IMR-90 (cell line): Measurements from ENCODE around the gene ELMOD3. TPM values are rescaled to one million over a fixed set of nuclear protein-coding genes. Genes with fewer than 3 reads are reported as not detected.

Experiments
- ATAC-seq: fragments of 200-7000 bp; cut with Tn5 transposase; 2 replicates; pipeline ENCODE4 v1.9.1; 2020; ENCODE audit warnings: low read depth, mild to moderate bottlenecking, moderate library complexity
- BruUV-seq: library from RNA; stranded (reverse); fragments of 400-500 nt; replicated peaks from 2 replicates; lab custom pipeline; 2021; lab: Mats Ljungman, UMichigan
- CTCF ChIA-PET: fragments of 300-600 bp; formaldehyde crosslinking; extraction: SDS; loops from one replicate; lab custom pipeline; 2021; ENCODE audit warnings: antibody characterized with exemption; lab: Yijun Ruan, JAX
- POLR2A ChIA-PET: fragments of 300-600 bp; sonication (Branson Sonifier 250); formaldehyde crosslinking; loops from one replicate; lab custom pipeline; 2022; ENCODE audit warnings: antibody characterized with exemption; ENCODE audit not compliant: unreplicated experiment; lab: Charles Lee
- DNase-seq: peaks from one replicate; pipeline ENCODE4 v3.0.0; 2013
- H2AFZ ChIP-seq: replicated peaks from 2 replicates; pipeline ENCODE3; 2013; ENCODE audit warnings: low read length, mild to moderate bottlenecking; ENCODE audit not compliant: poor library complexity
- H2AK5ac ChIP-seq: 2 replicates; pipeline ENCODE4 v1.6.1; 2013; ENCODE audit warnings: low read depth, low read length, inconsistent platforms
- H2AK9ac ChIP-seq: replicated peaks from 2 replicates; pipeline ENCODE3; 2013; ENCODE audit warnings: mild to moderate bottlenecking, low read depth, low read length, moderate library complexity; ENCODE audit not compliant: poor library complexity
- H2BK120ac ChIP-seq: 2 replicates; pipeline ENCODE4 v1.6.1; 2013; ENCODE audit warnings: low read depth, low read length, inconsistent platforms
- H2BK15ac ChIP-seq: 3 replicates; pipeline ENCODE4 v1.6.1; 2013; ENCODE audit warnings: low read depth, low read length, inconsistent platforms
- H2BK20ac ChIP-seq: 2 replicates; pipeline ENCODE4 v1.6.1; 2013; ENCODE audit warnings: low read depth, mild to moderate bottlenecking, inconsistent platforms, low read length, moderate library complexity
- H2BK5ac ChIP-seq: 2 replicates; pipeline ENCODE4 v1.6.1; 2013; ENCODE audit warnings: mild to moderate bottlenecking, low read depth, low read length, inconsistent platforms; ENCODE audit not compliant: poor library complexity, severe bottlenecking
- H3K14ac ChIP-seq: replicated peaks from 2 replicates; pipeline ENCODE4 v1.6.1; 2013; ENCODE audit warnings: low read depth, low read length, inconsistent platforms
- H3K18ac ChIP-seq: 2 replicates; pipeline ENCODE4 v1.6.1; 2013; ENCODE audit warnings: low read depth, low read length, control low read depth
- H3K23ac ChIP-seq: 2 replicates; pipeline ENCODE4 v1.6.1; 2013; ENCODE audit warnings: low read depth, low read length, inconsistent platforms
- H3K27ac ChIP-seq: 2 replicates; pipeline ENCODE4 v1.5.1; 2013; ENCODE audit warnings: mild to moderate bottlenecking, control low read depth, low read length; ENCODE audit not compliant: insufficient read depth
- H3K27me3 ChIP-seq: 2 replicates; pipeline ENCODE4 v1.6.1; 2013; ENCODE audit warnings: low read length; ENCODE audit not compliant: control insufficient read depth, insufficient read depth
- H3K36me3 ChIP-seq: 2 replicates; pipeline ENCODE4 v1.6.1; 2013; ENCODE audit warnings: low read length, mixed read lengths; ENCODE audit not compliant: control insufficient read depth, insufficient read depth
- H3K4ac ChIP-seq: 2 replicates; pipeline ENCODE4 v1.6.1; 2013; ENCODE audit warnings: low read depth, low read length, inconsistent platforms
- H3K4me1 ChIP-seq: 2 replicates; pipeline ENCODE4 v1.6.1; 2013; ENCODE audit warnings: low read length, mixed read lengths; ENCODE audit not compliant: control insufficient read depth, insufficient read depth
- H3K4me2 ChIP-seq: 2 replicates; pipeline ENCODE4 v1.6.1; 2013; ENCODE audit warnings: low read depth, mild to moderate bottlenecking, control low read depth, low read length, moderate library complexity
- H3K4me3 ChIP-seq: 2 replicates; pipeline ENCODE4 v1.5.1; 2013; ENCODE audit warnings: low read depth, mild to moderate bottlenecking, control low read depth, low read length, moderate library complexity; ENCODE audit not compliant: insufficient read depth
- H3K56ac ChIP-seq: 2 replicates; pipeline ENCODE4 v1.6.1; 2013; ENCODE audit warnings: low read length, inconsistent platforms; ENCODE audit not compliant: insufficient read depth; ENCODE audit errors: extremely low read depth
- H3K79me1 ChIP-seq, 2 experiments: 2 replicates each; pipeline ENCODE4 v1.6.1; 2013; ENCODE audit warnings: low read length in 2 of 2, inconsistent platforms in 1 of 2, low read depth in 1 of 2
- H3K9ac ChIP-seq: 2 replicates; pipeline ENCODE4 v1.6.1; 2013; ENCODE audit warnings: low read depth, low read length, control low read depth
- H3K9me1 ChIP-seq: 2 replicates; pipeline ENCODE4 v1.6.1; 2013; ENCODE audit warnings: low read length, inconsistent platforms; ENCODE audit not compliant: insufficient read depth
- H3K9me3 ChIP-seq: 2 replicates; pipeline ENCODE4 v1.6.1; 2013; ENCODE audit warnings: low read length; ENCODE audit not compliant: control insufficient read depth, insufficient read depth
- H4K20me1 ChIP-seq: 2 replicates; pipeline ENCODE4 v1.6.1; 2013; ENCODE audit warnings: low read length, inconsistent platforms; ENCODE audit not compliant: insufficient read depth
- H4K5ac ChIP-seq: 2 replicates; pipeline ENCODE4 v1.6.1; 2013; ENCODE audit warnings: mild to moderate bottlenecking, low read depth, low read length, control low read depth
- H4K8ac ChIP-seq, 2 experiments: 2 replicates each; pipeline ENCODE4 v1.6.1; 2013; ENCODE audit warnings: low read depth in 2 of 2, low read length in 2 of 2, control low read depth in 1 of 2, inconsistent platforms in 1 of 2
- H4K91ac ChIP-seq: 2 replicates; pipeline ENCODE4 v1.6.1; 2013; ENCODE audit warnings: low read depth, low read length, inconsistent platforms; ENCODE audit not compliant: insufficient read depth
- ELK1 ChIP-seq: fragments of 150-350 bp; IDR thresholded peaks from 2 replicates; pipeline ENCODE4 v1.6.1; 2016; ENCODE audit warnings: low read depth, mild to moderate bottlenecking, low read length, moderate library complexity, borderline replicate concordance
- FOS ChIP-seq: fragments of 150-350 bp; IDR thresholded peaks from 2 replicates; pipeline ENCODE4 v1.6.1; 2016; ENCODE audit warnings: low read depth, low read length
- MAFK ChIP-seq: IDR thresholded peaks from 2 replicates; pipeline ENCODE4 v1.6.1; 2012; ENCODE audit warnings: low read depth, low read length, improper control_type of control experiment
- MXI1 ChIP-seq: IDR thresholded peaks from 2 replicates; pipeline ENCODE4 v1.6.1; 2012; ENCODE audit warnings: low read depth, mild to moderate bottlenecking, low read length, moderate library complexity, borderline replicate concordance
- RAD21 ChIP-seq: IDR thresholded peaks from 2 replicates; pipeline ENCODE4 v1.6.1; 2012; ENCODE audit warnings: low read length, improper control_type of control experiment
- WGBS, 2 experiments: methylation state at CpG; one replicate each; pipeline versions ENCODE4 v1.1.5 to v1.1.7; 2013; ENCODE audit warnings: missing lambda C conversion rate in 2 of 2; ENCODE audit not compliant: insufficient read length in 1 of 2; ENCODE audit errors: extremely low coverage in 2 of 2; 5-methylcytosine and 5-hydroxymethylcytosine counted together
- dilution Hi-C: fragments of 300-500 bp; cut with HindIII; formaldehyde crosslinking; loops from one replicate; pipeline ENCODE4 v1.14.3; 2018; ENCODE audit warnings: low sequenced_read_pairs; ENCODE audit not compliant: unreplicated experiment
- in situ Hi-C: fragments of 300-500 bp; cut with MboI; formaldehyde crosslinking; loops from 3 replicates; pipeline ENCODE4 v1.14.3; 2019; ENCODE audit warnings: low sequenced_read_pairs, inconsistent platforms, mixed read lengths
- intact Hi-C: fragments of 100-400 bp; cut with micrococcal nuclease; formaldehyde crosslinking; loops from 2 replicates; pipeline ENCODE4 v1.10.0; 2022
- polyA plus RNA-seq, 3 experiments: library from polyadenylated mRNA; depleted of rRNA; stranded (reverse); fragments of >200 nt; gene quantifications; 2 replicates each; pipeline ENCODE4 v1.2.3, GENCODE V29; 2012; ENCODE audit warnings: low replicate concordance in 1 of 3
- total RNA-seq: library from RNA; depleted of rRNA; stranded (reverse); fragments of >200 nt; gene quantifications from 2 replicates; pipeline ENCODE4 v1.2.3, GENCODE V29; 2012

ELMOD3 gene
- total and polyA plus RNA-seq, 2 of the 4 experiments (the other 2 are of a cell fraction): 13.1 to 20.7 TPM

GRCh38 chr2:85385746-85386145 lies 31.2 kb downstream of the ELMOD3 start:
- Histone ChIP-seq H2AFZ (no peak overlapping the region), H2BK15ac (no peak overlapping the region), H3K4me1 (peaks cover 2% of the 10 kb centered on the region; the same call in 1 of the 2 replicates), H3K23ac (no peak overlapping the region), H2BK5ac (no peak overlapping the region), H2AK5ac (no peak overlapping the region), H3K9ac (no peak overlapping the region), H4K20me1 (no peaks in the 10 kb centered on the region), H4K8ac (no peak overlapping the region), H3K36me3 (peaks cover 34% of the 10 kb centered on the region), H2BK20ac (no peak overlapping the region), H3K18ac (no peak overlapping the region), H3K79me1 (no peaks in the 10 kb centered on the region), H2BK120ac (no peak overlapping the region), H3K9me3 (no peaks in the 10 kb centered on the region), H3K27ac (no peak overlapping the region), H3K14ac (no peak overlapping the region), H3K4me2 (no peak overlapping the region), H3K56ac (no peak overlapping the region), H4K91ac (no peak overlapping the region), H3K4ac (no peak overlapping the region), H3K4me3 (no peak overlapping the region), H3K27me3 (no peaks in the 10 kb centered on the region), H4K5ac (no peak overlapping the region), H3K9me1 (no peaks in the 10 kb centered on the region), H2AK9ac (no peak overlapping the region)
- in situ Hi-C loops (no loop called here), dilution Hi-C loops (no loop called here), intact Hi-C loops (no loop called here)
- CTCF ChIA-PET: no interaction called here
- POLR2A ChIA-PET: no interaction called here
- DNase-seq (no peak), ATAC-seq (no peak)
- 60% methylated on average over 2 of the region's 2 CpGs; no CpG with 5 or more reads in 1 of the 2 experiments for WGBS, 2 experiments
- no peak for TF ChIP-seq ELK1
- no peak for TF ChIP-seq MXI1
- no peak for TF ChIP-seq FOS
- TF ChIP-seq MAFK: no peak
- TF ChIP-seq RAD21: no peak
- BruUV-seq: no TSS peak
